ENCODE data around the gene ERBB2. TPM values are rescaled to one million over a fixed set of nuclear protein-coding genes. Genes with fewer than 3 reads are reported as not detected.

The ERBB2 gene
- total and polyA plus RNA-seq, 2 of the 13 experiments (the other 11 are each of a cell fraction or from before 2014, with no cell fraction given), result 57.7 to 64.1 TPM

- TF ChIP-seq NPAS2 (CRISPR knock-in tag; IDR thresholded peaks at IDR 0.05; ENCODE audit: borderline replicate concordance), result no peak
- 0 out of 2 replicates have a peak, but pooled peaks have one; percentile 85 for TF ChIP-seq KIAA2018 (CRISPR knock-in tag; IDR thresholded peaks at IDR 0.05; ENCODE audit: borderline replicate concordance)
- TF ChIP-seq NRL (CRISPR knock-in tag; IDR thresholded peaks at IDR 0.05; ENCODE audit: borderline replicate concordance), result peak; percentile 73; the same call in 1 of the 2 replicates
- peak; percentile 66; the same call in 1 of the 2 replicates for TF ChIP-seq ZNF614 (CRISPR knock-in tag; IDR thresholded peaks at IDR 0.05; ENCODE audit: borderline replicate concordance)
- peak; percentile 92 for TF ChIP-seq GABPB1 (CRISPR knock-in tag; IDR thresholded peaks at IDR 0.05)
- peak; percentile 78; the same call in 1 of the 2 replicates for TF ChIP-seq ZNF780A (CRISPR knock-in tag; IDR thresholded peaks at IDR 0.05)
- no peak for TF ChIP-seq HOXA7 (CRISPR knock-in tag; IDR thresholded peaks at IDR 0.05)
- TF ChIP-seq NR1H2 (CRISPR knock-in tag; IDR thresholded peaks at IDR 0.05; ENCODE audit: borderline replicate concordance, low read depth), result peak; percentile 88; the same call in 1 of the 2 replicates
- TF ChIP-seq ARNTL (CRISPR knock-in tag; IDR thresholded peaks at IDR 0.05), result peak; percentile 79
- TF ChIP-seq ZBTB43 (CRISPR knock-in tag; conservative IDR thresholded peaks at IDR 0.05), result peak; percentile 81
- no peak for TF ChIP-seq HNRNPUL1 (IDR thresholded peaks at IDR 0.05; ENCODE audit: low read depth, low read length)
- no peak for TF ChIP-seq SMARCC2 (IDR thresholded peaks at IDR 0.05)
- TF ChIP-seq TCF7L2 (IDR thresholded peaks at IDR 0.05; ENCODE audit: low read depth, low read length), result no peak
- TF ChIP-seq RFXAP (CRISPR knock-in tag; IDR thresholded peaks at IDR 0.05; ENCODE audit: borderline replicate concordance), result peak; percentile 91; the same call in 1 of the 2 replicates
- TF ChIP-seq ZNF749 (CRISPR knock-in tag; IDR thresholded peaks at IDR 0.05; ENCODE audit: borderline replicate concordance), result peak; percentile 66; the same call in 1 of the 2 replicates
- no peak; the same call in 1 of the 2 replicates for TF ChIP-seq ZKSCAN5 (CRISPR knock-in tag; IDR thresholded peaks at IDR 0.05)
- TF ChIP-seq ZNF501 (CRISPR knock-in tag; IDR thresholded peaks at IDR 0.05), result peak; percentile 96
- no peak for TF ChIP-seq ZNF235 (CRISPR knock-in tag; IDR thresholded peaks at IDR 0.05; ENCODE audit: borderline replicate concordance)
- TF ChIP-seq CHD2 (IDR thresholded peaks at IDR 0.05; ENCODE audit: low read depth, low read length), result no peak
Observed at GRCh38 chr17:39754161-39754957, 54.5 kb downstream of the ERBB2 start (continued).
